OCI-LY3 (cell line): ENCODE data around the gene TTC21B.
A peak's percentile ranks its signal among the peaks of the same experiment; 100 is the strongest.

Experiments
- H2AFZ ChIP-seq: fragments of 200-600, 300-600 bp; shearing (Covaris generic); 2 replicates; pipeline ENCODE4 v1.6.0; 2014; ENCODE audit warnings: antibody characterized with exemption, low read depth, low read length
- H3K27ac ChIP-seq: fragments of 200-600, 300-600 bp; sonication (generic); 2 replicates; pipeline ENCODE4 v1.5.1; 2014; ENCODE audit warnings: mild to moderate bottlenecking, low read length, moderate library complexity, mixed read lengths
- H3K27me3 ChIP-seq: fragments of 200-600, 300-600 bp; sonication (generic); 2 replicates; pipeline ENCODE4 v1.6.1; 2014; ENCODE audit warnings: low read depth, low read length, mixed read lengths
- H3K36me3 ChIP-seq: fragments of 200-600, 300-600 bp; sonication (generic); replicated peaks from 2 replicates; pipeline ENCODE3; 2014; ENCODE audit warnings: low read depth, low read length, mixed read lengths
- H3K4me1 ChIP-seq: fragments of 300-600, 200-600 bp; sonication (generic); 2 replicates; pipeline ENCODE4 v1.6.1; 2014; ENCODE audit warnings: low read length, mixed read lengths
- H3K4me2 ChIP-seq: fragments of 200-600, 300-600 bp; sonication (generic); 2 replicates; pipeline ENCODE4 v1.6.1; 2014; ENCODE audit warnings: low read length, mixed read lengths
- H3K4me3 ChIP-seq: fragments of 300-600, 200-600 bp; sonication (generic); 2 replicates; pipeline ENCODE4 v1.5.1; 2014; ENCODE audit warnings: antibody characterized with exemption, mild to moderate bottlenecking, low read length, moderate library complexity
- H3K79me2 ChIP-seq: fragments of 300-600, 200-600 bp; shearing (Covaris generic); 2 replicates; pipeline ENCODE4 v1.6.1; 2014; ENCODE audit warnings: mild to moderate bottlenecking, low read length, mixed read lengths
- H3K9ac ChIP-seq: fragments of 300-600, 200-600 bp; shearing (Covaris generic); 2 replicates; pipeline ENCODE4 v1.6.0; 2014; ENCODE audit warnings: mild to moderate bottlenecking, low read length, moderate library complexity
- H3K9me3 ChIP-seq: fragments of 200-600, 300-600 bp; shearing (Covaris generic); 2 replicates; pipeline ENCODE4 v1.6.1; 2014; ENCODE audit warnings: low read length, mixed read lengths; ENCODE audit not compliant: insufficient read depth
- H4K20me1 ChIP-seq: fragments of 200-600, 300-600 bp; sonication (generic); 2 replicates; pipeline ENCODE4 v1.6.1; 2016; ENCODE audit warnings: low read length, mixed read lengths; ENCODE audit not compliant: insufficient read depth
- EZH2phosphoT487 ChIP-seq: fragments of 200-600 bp; shearing (Covaris generic); IDR thresholded peaks from 2 replicates; pipeline ENCODE4 v1.6.1; 2018; ENCODE audit warnings: antibody characterized with exemption, mixed run types, low read depth
- TF ChIP-seq, protein P1 (sequence below): fragments of 200-600, 300-600 bp; sonication (generic); IDR thresholded peaks from 2 replicates; pipeline ENCODE4 v1.5.1; 2014; ENCODE audit warnings: antibody characterized with exemption, low read length, low read depth

Gene TTC21B

DNA sequence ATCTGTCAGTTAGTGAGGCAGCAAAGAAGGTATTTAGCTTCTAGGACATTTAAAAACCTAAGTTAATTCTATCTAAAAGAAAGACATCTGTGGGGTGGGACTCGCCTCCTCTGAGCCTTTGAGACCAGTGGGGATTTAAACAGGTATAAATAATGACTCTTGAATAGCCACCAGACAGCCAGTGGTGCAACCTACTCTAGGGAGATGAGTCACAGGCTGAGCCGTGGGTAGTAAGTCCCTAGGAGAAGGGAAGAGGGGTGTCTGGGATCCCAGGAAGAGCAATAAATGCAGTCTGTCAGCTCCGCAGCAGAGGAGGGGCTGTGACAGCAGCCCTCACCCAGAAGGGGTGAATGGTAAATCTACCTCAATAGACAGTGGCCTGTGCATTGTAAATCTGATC, 116.5 kb downstream of the TTC21B start:
- Histone ChIP-seq H3K9ac (no peak overlapping the region), H3K4me2 (no peak overlapping the region), H3K27me3 (no peaks in the 10 kb centered on the region), H4K20me1 (no peaks in the 10 kb centered on the region), H3K4me3 (no peak overlapping the region), H2AFZ (no peak overlapping the region), H3K9me3 (no peaks in the 10 kb centered on the region), H3K27ac (no peak overlapping the region), H3K79me2 (no peaks in the 10 kb centered on the region), H3K36me3 (no peaks in the 10 kb centered on the region), H3K4me1 (no peaks in the 10 kb centered on the region)
- TF ChIP-seq EZH2phosphoT487, result no peak
- TF ChIP-seq, protein P1, sequence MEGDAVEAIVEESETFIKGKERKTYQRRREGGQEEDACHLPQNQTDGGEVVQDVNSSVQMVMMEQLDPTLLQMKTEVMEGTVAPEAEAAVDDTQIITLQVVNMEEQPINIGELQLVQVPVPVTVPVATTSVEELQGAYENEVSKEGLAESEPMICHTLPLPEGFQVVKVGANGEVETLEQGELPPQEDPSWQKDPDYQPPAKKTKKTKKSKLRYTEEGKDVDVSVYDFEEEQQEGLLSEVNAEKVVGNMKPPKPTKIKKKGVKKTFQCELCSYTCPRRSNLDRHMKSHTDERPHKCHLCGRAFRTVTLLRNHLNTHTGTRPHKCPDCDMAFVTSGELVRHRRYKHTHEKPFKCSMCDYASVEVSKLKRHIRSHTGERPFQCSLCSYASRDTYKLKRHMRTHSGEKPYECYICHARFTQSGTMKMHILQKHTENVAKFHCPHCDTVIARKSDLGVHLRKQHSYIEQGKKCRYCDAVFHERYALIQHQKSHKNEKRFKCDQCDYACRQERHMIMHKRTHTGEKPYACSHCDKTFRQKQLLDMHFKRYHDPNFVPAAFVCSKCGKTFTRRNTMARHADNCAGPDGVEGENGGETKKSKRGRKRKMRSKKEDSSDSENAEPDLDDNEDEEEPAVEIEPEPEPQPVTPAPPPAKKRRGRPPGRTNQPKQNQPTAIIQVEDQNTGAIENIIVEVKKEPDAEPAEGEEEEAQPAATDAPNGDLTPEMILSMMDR, result no peak

DNA sequence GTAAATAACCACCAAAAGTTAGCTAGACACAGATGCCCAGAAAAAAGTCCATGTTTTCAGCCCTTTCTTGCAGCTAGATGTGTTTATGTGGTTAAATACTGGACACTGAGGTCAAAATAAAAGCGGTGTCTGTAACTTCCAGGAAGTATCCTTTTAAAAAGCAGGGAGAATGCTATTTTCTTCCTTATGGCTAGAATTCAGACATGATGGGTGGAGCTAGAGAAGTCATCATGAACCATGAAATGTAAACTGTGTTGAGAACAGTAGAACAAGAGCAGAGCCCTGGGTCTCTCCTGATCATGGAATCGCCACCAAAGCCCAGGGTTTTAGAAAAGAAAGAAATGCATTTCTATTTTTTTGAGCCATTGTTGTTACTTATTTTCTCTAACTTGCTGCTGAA, 118.2 kb downstream of the TTC21B start:
- Histone ChIP-seq H4K20me1 (no peaks in the 10 kb centered on the region), H3K27me3 (no peaks in the 10 kb centered on the region), H3K4me2 (no peak overlapping the region), H3K27ac (no peak overlapping the region), H3K9me3 (no peaks in the 10 kb centered on the region), H3K36me3 (no peaks in the 10 kb centered on the region), H3K4me3 (no peak overlapping the region), H3K4me1 (no peaks in the 10 kb centered on the region), H3K79me2 (no peaks in the 10 kb centered on the region), H3K9ac (no peak overlapping the region), H2AFZ (no peak overlapping the region)
- no peak for TF ChIP-seq EZH2phosphoT487
- TF ChIP-seq, protein P1, result no peak

DNA sequence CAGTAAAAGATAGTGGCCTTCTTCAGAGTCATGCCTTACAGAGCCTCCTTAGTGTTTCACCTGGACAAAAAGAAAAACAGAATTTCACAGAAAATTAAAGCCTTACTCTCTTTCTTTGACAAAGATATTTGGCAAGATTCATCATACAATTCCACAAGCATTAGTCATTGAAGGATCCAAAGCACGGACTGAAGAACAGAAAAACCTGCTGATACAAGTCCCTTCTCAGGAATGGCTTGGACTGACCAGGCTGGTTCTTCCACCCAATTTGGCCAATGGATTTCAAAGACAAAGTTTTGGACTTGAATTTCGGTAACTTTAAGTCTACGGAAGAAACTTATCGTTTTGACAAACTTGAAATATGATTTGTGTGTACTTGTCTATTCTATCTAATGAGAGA, 120.4 kb downstream of the TTC21B start:
- H3K4me1 ChIP-seq, result no peaks in the 10 kb centered on the region; the same call in 1 of the 2 replicates
- H3K27me3 ChIP-seq, result no peaks in the 10 kb centered on the region
- no peaks in the 10 kb centered on the region for H3K79me2 ChIP-seq
- no peak overlapping the region for H2AFZ ChIP-seq
- H3K27ac ChIP-seq, result no peak overlapping the region
- no peaks in the 10 kb centered on the region for H3K9me3 ChIP-seq
- no peak overlapping the region for H3K4me2 ChIP-seq
- no peak overlapping the region for H3K9ac ChIP-seq
- H3K4me3 ChIP-seq, result no peak overlapping the region
- no peaks in the 10 kb centered on the region for H4K20me1 ChIP-seq
- no peaks in the 10 kb centered on the region for H3K36me3 ChIP-seq
- no peak for TF ChIP-seq EZH2phosphoT487
- TF ChIP-seq, protein P1, result no peak

DNA sequence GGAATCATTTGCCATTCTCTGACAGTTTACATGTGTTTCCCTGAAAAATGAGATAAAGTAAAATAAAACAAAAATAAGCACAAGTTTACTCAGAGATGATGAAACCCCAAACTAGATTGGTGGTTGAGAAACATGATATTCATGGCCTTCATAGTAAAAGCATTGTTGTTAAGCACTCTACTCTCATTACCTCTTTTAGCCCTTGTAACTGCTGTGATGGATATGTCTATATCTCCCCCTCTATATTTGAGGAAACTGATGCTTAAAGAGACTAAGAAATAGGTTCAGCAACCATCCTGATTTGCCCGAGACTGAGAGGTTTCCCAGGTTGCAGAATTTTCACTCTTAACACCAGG, 125.7 kb downstream of the TTC21B start:
- H3K36me3 ChIP-seq, result no peaks in the 10 kb centered on the region
- H4K20me1 ChIP-seq, result no peaks in the 10 kb centered on the region
- H3K4me1 ChIP-seq, result peaks cover 18% of the 10 kb centered on the region
- TF ChIP-seq, protein P1, result no peak
- no peak for TF ChIP-seq EZH2phosphoT487
- no peak overlapping the region for H3K4me3 ChIP-seq
- no peaks in the 10 kb centered on the region for H3K27me3 ChIP-seq
- H3K9ac ChIP-seq, result no peak overlapping the region
- no peak overlapping the region for H3K27ac ChIP-seq
- no peaks in the 10 kb centered on the region for H3K9me3 ChIP-seq
- H2AFZ ChIP-seq, result no peak overlapping the region
- no peaks in the 10 kb centered on the region for H3K79me2 ChIP-seq
- peak overlapping the region; percentile 6; the same call in 1 of the 2 replicates for H3K4me2 ChIP-seq
